ENCODE results near the gene AZU1. TPM values are rescaled to one million over a fixed set of nuclear protein-coding genes. Genes with fewer than 3 reads are reported as not detected.

The AZU1 gene
- polyA plus RNA-seq, 2 of the 4 experiments (the other 2 are of a cell fraction), result 0.31 to 0.32 TPM

GRCh38 chr19:808423-808775 is 19.2 kb upstream of the AZU1 start:
- CTCF ChIA-PET, result no interaction called here

DNA sequence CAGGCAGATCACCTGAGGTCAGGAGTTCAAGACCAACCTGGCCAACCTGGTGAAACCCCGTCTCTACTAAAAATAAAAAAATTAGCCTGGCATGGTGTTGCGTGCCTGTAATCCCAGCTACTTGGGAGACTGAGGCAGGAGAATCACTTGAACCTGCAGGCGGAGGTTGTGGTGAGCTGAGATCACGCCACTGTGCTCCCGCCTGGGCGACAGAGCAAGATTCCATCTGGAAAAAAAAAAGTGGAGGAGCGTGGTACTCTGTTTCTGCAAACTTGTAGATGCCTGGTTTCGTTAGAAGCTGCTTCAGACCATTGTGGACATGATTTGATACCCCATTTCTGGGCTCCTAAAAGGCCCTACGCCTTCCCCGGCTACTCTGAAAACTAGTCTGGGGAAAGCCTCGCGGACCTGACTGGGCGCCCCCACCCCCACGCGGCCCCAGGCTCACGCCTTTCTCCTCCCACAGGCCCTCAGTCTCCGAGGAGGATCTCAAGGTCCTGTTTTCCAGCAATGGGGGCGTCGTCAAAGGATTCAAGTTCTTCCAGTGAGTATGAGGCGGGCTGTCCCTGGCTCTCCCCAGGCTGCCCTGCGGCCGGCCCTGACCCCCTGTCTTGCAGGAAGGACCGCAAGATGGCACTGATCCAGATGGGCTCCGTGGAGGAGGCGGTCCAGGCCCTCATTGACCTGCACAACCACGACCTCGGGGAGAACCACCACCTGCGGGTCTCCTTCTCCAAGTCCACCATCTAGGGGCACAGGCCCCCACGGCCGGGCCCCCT is 17.4 kb upstream of the AZU1 start:
- CTCF ChIA-PET, result interaction anchor here (0.6 kb wide), 1 partner anchor 19 kb away, joined by 3 read pairs; no protein-coding TSS in a partner anchor
- H3K27ac ChIP-seq, result no peak overlapping the region
- ATAC-seq, result no peak

More at GRCh38 chr19:808423-808775, 19.2 kb upstream of the AZU1 start:
- FAIRE-seq (no peak), ATAC-seq (no peak), DNase-seq (ENCODE audit: low read depth in 1 of 2, low spot score in 1 of 2) (no peak)
- H3K4me1 ChIP-seq, result peaks cover 2% of the 10 kb centered on the region; the same call in 1 of the 3 replicates
- TF ChIP-seq SMC3 (IDR thresholded peaks at IDR 0.05), result no peak
- no peak for TF ChIP-seq HEYL (CRISPR knock-in tag; IDR thresholded peaks at IDR 0.05)
- TF ChIP-seq TP53 (CRISPR knock-in tag; IDR thresholded peaks at IDR 0.05), result no peak
- no peak for TF ChIP-seq NFE2L2 (conservative IDR thresholded peaks at IDR 0.05; ENCODE audit: low read length)
- no peak for TF ChIP-seq RFX5 (IDR thresholded peaks at IDR 0.05)
- no peak for TF ChIP-seq CEBPB (IDR thresholded peaks at IDR 0.05)
- TF ChIP-seq BHLHE40 (IDR thresholded peaks at IDR 0.05; ENCODE audit: low read depth, low read length), result no peak
- TF ChIP-seq REST (IDR thresholded peaks at IDR 0.05), result no peak
- TF ChIP-seq, protein P1, sequence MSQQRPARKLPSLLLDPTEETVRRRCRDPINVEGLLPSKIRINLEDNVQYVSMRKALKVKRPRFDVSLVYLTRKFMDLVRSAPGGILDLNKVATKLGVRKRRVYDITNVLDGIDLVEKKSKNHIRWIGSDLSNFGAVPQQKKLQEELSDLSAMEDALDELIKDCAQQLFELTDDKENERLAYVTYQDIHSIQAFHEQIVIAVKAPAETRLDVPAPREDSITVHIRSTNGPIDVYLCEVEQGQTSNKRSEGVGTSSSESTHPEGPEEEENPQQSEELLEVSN (IDR thresholded peaks at IDR 0.05; ENCODE audit: borderline replicate concordance, low read depth), result no peak
- TF ChIP-seq, protein P2, sequence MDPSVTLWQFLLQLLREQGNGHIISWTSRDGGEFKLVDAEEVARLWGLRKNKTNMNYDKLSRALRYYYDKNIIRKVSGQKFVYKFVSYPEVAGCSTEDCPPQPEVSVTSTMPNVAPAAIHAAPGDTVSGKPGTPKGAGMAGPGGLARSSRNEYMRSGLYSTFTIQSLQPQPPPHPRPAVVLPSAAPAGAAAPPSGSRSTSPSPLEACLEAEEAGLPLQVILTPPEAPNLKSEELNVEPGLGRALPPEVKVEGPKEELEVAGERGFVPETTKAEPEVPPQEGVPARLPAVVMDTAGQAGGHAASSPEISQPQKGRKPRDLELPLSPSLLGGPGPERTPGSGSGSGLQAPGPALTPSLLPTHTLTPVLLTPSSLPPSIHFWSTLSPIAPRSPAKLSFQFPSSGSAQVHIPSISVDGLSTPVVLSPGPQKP (IDR thresholded peaks at IDR 0.05; ENCODE audit: low read depth, low read length), result no peak
- no peak for TF ChIP-seq SREBF2 (IDR thresholded peaks at IDR 0.05)
- TF ChIP-seq FOXS1 (CRISPR knock-in tag; IDR thresholded peaks at IDR 0.05), result no peak
- no peak for TF ChIP-seq EHF (CRISPR knock-in tag; IDR thresholded peaks at IDR 0.05)
- TF ChIP-seq EHMT2 (IDR thresholded peaks at IDR 0.05; ENCODE audit: low read depth), result no peak
- TF ChIP-seq POLR2A (IDR thresholded peaks at IDR 0.05; ENCODE audit: low read length), result no peak
- TF ChIP-seq, protein P3, sequence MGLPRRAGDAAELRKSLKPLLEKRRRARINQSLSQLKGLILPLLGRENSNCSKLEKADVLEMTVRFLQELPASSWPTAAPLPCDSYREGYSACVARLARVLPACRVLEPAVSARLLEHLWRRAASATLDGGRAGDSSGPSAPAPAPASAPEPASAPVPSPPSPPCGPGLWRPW (IDR thresholded peaks at IDR 0.05), result no peak
- TF ChIP-seq ZNF302 (CRISPR knock-in tag; IDR thresholded peaks at IDR 0.05), result no peak
- H3K9me3 ChIP-seq, result no peaks in the 10 kb centered on the region
- no peak overlapping the region for H3K4me2 ChIP-seq
- H3K27ac ChIP-seq, result no peak overlapping the region
- POLR2A ChIA-PET, result no interaction called here
- no CpG with 5 or more reads among the region's 26 CpGs for WGBS (ENCODE audit: missing lambda C conversion rate)
- H3K4me3 ChIP-seq, result no peak overlapping the region

More for the DNA sequence above, 17.4 kb upstream of the AZU1 start:
- no peak for TF ChIP-seq ZNF302 (CRISPR knock-in tag; IDR thresholded peaks at IDR 0.05)
- TF ChIP-seq POLR2AphosphoS2 (conservative IDR thresholded peaks at IDR 0.05; ENCODE audit: low read length), result no peak
- no peak for TF ChIP-seq HOXB5 (CRISPR knock-in tag; IDR thresholded peaks at IDR 0.05)
- TF ChIP-seq CBX2 (IDR thresholded peaks at IDR 0.05; ENCODE audit: borderline replicate concordance, low read depth), result no peak
- TF ChIP-seq, protein P4, sequence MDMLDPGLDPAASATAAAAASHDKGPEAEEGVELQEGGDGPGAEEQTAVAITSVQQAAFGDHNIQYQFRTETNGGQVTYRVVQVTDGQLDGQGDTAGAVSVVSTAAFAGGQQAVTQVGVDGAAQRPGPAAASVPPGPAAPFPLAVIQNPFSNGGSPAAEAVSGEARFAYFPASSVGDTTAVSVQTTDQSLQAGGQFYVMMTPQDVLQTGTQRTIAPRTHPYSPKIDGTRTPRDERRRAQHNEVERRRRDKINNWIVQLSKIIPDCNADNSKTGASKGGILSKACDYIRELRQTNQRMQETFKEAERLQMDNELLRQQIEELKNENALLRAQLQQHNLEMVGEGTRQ (IDR thresholded peaks at IDR 0.05), result no peak
- no peak for TF ChIP-seq MAFK (IDR thresholded peaks at IDR 0.05; ENCODE audit: partially characterized antibody)
- TF ChIP-seq RAD21 (conservative IDR thresholded peaks at IDR 0.05 in 1 of 2, IDR thresholded peaks at IDR 0.05 in 1 of 2), result no peak
- no peak for TF ChIP-seq JUN (IDR thresholded peaks at IDR 0.05)
- DNase-seq (ENCODE audit: low read depth in 1 of 2, low spot score in 1 of 2) (no peak), FAIRE-seq (no peak)
- Histone ChIP-seq H3K4me2 (no peak overlapping the region), H3K9me3 (no peaks in the 10 kb centered on the region), H3K4me1 (no peaks in the 10 kb centered on the region), H3K4me3 (no peak overlapping the region)
- POLR2A ChIA-PET, result no interaction called here
- WGBS (ENCODE audit: missing lambda C conversion rate), result 85% methylated on average over 21 of the region's 30 CpGs
